Measurements from ENCODE around the gene NKD1.

Gene NKD1

DNA sequence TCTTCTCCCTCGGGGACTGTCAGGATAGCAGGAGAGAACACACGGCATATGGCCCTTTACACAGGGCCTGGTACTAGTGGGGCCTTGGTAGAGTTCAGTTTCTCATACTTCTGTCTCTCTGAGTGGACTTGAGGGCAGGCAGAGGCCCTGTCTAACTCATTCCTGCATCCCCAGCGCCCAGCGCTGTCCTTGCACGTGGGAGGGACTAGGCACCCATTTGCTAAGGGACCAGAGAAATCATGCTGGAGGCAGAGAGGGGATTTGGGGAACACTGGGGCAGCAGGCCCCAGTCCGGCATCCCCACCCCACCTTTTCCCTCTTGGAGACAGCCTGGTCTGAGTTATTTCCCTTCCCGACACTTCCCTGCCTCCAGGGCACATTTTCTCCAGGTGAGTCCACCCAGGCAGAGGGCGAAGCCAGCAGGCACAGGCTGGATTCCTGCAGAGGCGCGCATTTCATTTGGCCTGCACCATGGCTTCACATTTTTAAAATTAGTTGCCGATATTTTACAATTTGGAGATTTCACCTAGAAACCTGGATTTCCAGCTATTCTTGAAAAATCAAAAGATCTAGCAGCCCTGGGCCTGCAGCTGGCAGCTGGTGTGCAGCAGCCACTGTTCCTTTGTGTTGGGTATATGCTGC lies 9.7 kb upstream of the NKD1 start:
- DNase-seq: no peak

DNA sequence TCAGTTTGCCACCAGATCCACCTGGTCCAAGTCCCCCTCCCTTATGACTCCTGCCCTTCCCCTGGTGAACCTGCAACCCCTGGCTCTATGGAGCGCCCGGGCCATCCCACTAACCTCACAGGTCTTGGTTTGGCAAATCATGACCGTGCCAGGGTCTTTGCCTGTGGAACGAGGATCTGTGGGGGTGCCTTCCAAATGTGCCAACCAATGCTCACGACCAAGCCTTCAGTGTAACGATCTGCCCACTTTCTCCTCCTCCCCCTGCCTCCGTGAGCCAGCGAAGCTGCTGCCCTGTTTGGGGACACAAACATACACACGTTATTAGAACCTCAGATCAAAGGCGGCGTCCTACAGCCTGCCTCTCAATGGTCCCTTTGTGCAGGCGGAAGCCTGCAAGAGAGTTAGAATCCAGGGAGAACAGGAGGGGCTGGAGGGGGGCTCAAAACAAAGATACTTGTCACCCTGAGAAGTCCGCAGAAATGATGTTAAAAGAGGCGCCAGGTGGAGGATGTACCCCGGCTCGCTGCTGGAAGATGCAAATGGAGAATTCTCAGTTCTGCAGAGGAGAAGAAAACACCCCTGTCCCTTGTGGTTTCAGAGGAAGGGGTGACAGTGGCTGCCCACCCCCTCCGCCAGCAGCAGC lies 9.0 kb upstream of the NKD1 start:
- DNase-seq: no peak

DNA sequence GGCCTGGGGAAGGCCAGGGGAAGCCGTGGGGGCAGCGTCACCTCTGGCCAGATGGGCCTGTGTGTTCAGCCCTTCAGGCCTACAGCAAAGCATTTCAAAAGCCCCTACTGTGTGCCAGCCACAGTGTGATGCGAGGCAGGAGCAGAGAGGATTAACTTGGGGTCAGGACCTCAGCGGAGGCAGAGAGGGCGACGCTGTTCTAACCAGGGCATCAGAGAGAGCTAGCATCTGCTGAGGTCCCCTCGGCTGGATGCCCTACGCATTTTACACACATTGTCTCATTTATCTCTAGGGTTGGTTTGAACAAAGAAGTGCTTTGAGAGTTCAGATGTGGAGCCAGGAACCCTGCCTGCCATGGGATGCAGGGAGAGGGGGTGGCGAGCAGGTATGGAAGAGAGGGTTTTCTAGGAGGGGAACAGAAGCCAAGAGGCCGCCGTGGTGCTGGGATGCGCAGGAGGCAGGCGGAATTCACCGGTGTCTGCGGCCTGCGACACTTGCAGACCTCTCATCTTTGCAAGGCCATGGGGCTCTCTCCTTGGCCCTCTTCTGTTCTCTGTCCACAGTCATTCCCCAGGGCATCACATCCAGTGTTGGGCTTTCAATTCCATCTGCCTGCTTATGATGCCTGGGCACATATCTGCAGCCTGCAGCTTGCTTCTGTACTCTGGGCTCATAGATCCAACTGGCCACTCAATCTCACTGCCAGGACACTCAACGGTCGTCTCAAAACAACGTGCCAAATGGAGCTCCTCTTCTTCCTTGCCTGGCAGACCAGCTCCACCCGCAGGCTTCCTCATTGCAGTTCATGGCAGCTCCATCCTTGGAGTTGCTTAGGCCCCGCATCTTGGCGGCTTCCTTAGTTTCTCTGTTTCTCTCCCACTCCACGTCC lies 8.1 kb upstream of the NKD1 start:
- DNase-seq: no peak

DNA sequence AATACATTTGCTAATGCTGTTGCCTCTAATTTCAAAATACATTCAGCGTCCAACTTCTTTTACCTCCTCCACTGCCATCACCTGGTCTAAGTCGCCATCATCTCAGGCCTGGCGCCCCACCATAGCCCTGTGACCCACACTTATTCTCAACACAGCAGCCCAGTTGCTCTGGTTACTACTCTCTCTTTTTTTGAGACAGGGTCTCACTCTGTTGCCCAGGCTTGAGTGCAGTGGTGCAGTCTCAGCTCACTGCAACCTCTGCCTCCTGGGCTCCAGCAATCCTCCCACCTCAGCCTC lies 7.5 kb upstream of the NKD1 start:
- DNase-seq: no peak

DNA sequence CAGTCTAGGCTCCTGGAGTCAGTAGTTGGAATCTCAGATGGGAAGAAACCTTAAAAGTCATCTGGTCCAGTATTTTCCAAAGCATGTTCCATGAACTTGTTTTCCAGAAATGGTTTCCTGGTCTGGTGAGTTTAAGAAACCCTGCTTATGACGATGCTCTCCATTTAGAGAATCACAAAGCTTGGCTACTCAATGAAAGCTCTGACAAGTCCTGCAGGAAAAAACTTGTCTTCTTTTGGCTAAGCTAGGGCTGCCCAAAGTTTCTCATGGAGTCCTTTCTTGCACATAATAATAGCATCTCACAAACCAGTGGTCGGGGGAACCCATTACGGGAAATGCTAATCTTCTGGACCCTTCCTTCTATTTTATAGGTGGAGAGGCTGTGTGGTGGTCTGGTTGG lies 5.5 kb upstream of the NKD1 start:
- DNase-seq: no peak

DNA sequence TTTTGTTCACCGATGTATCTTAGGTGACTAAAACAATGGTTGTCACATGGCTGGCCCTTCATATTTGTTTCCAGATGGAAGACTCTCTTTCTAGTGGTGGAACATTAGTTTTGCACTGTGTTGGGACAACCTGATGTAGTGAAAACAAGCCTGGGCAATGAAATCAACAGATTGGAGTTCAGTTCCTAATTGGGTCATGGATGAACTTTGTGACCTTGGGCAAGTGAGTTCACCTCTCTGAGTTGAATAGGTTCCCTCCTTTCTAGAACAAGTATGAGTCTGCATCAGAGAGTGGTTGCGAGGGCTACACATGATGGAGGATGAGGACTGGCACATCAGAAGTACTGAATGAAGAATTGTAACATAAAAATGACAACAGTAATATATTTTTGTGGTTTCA lies 2.1 kb upstream of the NKD1 start:
- no peak for DNase-seq

DNA sequence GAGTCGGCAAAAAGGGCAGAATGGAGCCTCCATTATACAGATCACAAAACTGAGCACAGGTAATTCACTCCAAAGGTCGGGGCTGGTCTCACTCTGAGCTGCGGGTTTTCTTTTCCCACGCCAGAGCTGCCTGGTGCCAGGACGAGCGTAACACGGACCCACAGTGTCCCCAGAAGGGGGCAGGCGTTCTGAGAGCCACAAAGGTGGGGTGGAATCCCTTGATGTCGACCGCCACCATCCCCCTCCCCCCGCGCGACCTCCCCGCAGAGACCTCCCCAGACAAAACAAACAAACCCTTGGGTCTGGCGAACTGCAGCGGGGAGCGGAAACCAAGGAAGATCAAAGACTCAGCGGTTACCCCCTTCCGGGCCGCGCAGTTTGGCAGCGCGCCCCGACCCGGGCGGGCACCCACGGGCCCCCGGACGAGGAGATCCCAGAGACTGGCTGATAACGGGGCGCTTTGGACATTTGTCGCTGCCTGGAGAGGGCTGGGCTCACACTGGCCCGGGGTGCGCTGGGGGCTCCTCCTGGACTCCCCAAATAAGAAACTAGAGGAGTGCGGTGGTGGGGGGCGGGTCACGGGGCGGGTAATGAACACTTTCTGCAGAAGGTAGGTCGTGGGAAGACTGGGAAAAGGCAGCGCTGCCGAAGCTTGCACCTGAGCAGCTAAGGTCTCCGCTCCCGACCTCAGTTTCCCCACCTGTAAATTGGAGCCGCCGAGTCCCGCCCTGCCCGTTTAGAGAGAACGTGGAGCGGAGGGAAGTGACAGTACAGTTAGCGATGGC lies 664 bp upstream of the NKD1 start:
- DNase-seq: peak; percentile 53

DNA sequence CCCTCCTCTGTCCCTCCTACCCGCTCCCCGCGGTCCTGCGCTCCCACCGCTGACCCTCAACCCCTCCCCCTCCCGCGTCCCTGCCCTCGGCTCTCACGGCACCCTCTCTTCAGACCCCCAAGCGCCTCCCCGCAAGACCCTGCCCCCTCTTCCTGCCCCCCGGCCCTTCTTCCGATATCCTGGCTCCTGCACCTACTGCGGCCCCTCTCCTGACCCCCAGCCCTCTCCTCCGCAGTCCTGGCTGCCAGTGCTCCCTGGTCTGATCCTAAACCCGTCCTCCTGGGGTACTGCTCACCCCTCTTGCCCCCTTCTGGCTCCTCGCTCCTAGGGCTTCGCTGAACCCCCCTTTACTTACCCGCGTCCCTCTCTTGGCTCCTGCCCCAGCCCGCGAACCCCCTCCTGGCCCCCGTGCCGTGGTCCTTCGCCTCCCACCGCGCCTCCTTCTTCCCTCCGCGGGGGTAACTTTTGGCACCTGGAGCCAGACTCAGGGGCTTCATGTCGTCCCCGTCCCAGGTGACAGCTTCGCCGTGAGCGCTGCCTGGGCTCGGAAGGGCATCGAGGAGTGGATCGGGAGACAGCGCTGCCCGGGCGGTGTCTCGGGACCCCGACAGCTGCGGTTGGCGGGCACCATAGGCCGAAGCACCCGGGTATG lies 839 bp downstream of the NKD1 start:
- no peak for DNase-seq

DNA sequence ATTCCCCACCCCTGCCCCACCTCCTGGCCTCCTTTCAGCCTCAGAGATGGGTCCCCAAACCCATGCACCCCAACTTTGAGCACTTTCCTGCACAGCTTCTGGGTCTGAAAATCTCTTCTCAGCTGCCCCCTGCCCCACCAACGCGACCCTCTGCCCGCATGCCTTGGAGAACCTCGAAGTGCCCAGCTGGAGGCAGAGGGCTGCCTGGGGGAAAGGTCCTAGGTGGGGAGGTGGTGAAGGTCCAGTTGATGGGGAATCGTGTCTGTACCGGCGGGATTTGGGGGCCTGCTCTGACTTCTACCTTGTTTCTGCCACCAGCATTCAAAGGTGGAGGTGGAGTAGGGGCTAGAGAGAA lies 1.3 kb downstream of the NKD1 start:
- no peak for DNase-seq

DNA sequence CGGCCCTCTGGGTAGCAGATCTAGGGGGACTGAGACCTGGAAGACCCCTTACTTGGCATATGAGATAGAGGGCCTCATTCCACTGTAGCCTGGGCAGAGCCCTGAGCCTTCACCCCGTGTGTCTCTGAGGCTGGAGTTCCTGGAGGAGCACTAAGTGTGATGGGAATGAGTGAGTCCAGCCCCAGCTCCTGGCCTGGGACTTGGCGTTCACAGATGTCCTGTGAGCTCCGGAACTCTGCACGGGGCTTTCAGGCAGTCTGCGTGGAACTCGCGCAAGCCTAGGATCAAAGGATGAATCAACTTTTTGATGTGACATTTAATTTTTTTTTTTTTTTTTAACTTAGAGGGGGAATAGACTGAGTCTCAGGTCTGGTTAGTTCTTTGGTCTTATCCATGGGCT lies 1.8 kb downstream of the NKD1 start:
- no peak for DNase-seq

DNA sequence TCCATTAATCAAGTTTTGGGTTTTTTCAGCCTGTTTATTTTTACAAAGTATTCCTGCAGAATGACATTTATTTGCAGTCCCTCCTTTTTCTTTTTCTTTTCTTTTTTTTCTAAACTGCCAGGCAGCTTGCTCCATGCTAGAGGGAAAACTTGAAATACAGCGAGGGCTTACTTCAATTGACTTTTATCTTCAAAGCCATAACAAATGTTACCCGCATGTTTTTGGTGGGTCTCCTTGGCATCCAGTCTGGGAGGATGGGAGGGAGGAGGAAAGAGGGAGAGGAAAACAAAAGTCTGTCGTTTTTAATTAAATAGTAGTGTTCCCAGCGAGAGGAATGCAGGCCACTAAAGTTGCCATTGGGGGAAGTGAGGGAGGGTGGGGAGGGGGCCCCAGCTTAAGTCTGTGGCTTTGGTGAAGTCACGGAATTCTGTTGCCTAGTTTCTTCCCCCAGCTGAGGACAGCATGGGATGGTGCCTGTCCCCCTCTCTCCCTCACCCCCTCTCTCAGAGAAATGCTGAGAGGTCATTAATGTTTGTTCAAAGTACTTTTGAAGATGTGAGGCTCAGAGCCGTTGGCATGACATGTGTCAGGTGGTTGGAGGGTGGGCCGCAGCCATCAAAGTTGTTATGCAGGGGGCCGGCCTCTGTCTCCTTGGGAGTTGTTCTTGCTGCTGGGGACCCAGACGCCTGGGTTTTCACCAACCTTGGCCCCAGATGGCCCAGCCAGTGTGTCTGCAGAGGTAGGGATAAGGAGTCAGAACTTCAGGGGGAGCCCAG lies 2.9 kb downstream of the NKD1 start:
- no peak for DNase-seq

DNA sequence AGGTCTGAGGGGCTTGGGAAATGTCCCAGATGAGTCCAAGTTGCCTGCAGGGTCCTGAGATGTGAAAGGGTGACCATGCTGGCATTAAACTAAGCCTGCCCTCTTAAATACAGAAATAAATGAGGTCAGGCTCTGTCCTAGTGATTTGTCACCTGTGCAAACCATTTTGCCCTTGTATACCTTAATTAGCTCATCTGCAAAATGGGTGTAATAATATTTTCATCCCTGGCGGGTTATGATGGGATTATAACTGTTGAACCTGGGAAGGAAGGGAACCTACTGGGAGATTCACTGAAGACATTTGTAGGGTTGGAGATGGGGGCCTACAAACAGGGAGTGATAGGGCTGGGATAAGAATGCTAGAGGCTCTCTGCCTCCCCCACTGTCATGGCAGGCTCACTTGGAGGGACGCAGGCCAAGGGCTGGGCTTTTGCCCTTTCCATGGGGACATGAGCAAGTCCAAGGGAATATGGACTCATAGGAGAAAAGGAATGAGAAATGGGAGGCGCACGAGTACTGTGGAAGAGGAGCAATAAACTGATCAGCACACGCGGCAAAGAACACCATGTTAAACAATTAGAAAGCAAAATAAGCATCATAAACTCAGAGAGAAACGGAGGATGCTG lies 4.4 kb downstream of the NKD1 start:
- DNase-seq: no peak

DNA sequence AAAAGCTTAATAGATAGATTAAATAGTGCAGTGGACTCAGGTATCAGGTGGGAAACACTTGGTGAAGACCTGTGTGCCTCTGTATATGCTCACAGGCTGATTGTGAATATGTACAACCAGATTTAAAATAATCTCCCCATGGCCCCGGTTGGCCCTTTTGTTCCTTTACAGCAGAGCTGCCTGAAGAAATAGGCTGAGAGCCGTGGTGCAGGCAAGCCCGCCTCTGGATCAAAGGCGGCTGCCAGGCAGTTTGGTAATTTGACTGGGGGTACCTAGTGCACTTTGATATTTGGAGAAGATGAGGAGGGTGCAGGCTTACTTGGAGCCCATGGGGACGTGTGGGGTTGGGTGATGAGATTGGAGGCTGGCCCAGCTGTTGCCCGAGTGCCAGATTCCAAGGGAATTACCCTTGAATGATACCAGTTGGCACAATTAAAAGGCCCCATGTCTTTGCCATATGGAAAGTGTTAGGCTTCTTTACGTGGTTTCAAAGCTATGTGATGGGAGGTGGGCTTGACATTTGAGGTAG lies 5.0 kb downstream of the NKD1 start:
- DNase-seq: no peak

DNA sequence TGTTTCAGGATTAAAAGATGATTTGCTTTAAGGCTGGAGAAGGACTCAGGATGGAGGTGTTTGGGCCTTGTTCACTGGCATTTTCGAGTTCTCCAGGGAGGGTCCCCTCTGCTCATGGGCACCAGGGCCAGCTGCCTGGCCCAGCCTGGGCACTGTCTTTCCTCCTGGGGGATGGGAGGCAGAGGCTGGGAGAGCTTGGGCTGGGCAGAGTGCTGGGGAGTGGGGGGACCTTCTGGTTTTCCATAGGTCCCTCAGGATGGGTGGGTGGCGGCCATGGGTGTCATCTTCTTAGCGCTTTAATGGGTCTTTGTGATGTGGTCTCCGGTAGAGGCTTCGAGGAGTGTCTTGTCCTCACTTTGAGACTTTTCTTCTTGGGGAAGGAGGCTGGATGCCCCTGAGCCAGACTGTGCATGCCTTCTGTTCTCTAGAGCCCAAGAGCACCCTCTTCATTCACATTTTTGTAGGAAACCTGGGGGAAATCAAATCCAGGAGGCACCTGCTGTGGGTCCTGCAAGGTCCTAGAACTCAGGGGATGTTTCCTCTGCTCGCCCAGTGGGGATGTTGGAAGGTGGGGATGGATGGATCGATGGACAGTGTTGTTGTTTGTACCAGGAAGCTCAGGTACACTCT lies 5.7 kb downstream of the NKD1 start:
- DNase-seq: no peak

DNA sequence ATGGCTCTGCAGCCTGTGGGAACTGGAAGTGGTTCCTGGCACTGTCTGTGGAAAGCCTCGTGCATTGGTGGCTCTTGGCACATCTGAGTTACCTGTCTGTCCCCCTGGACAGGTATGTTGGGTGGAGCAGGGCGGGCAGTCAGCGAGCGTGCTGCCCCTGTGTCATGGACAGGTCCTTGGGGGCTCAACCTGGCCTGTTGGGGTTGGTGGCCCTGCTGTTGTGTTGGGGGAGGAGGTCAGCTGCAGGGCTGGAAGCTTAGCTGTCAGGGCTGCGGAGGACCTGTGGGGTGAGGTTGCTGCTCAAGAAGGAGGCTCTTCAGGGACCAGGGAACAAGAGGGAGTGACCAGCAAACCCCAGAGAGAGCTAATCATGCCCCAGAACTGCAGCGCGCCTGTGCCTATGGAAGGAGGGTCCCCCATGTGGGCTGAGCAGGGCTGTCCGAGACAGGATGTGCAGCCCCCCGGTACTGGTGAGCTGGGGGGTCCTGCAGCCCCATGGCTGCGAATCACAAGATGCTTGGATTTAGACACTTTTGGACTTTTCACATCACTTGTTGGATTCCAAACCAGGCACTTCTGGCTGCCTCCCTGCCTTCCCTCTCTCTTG lies 7.2 kb downstream of the NKD1 start:
- no peak for DNase-seq

DNA sequence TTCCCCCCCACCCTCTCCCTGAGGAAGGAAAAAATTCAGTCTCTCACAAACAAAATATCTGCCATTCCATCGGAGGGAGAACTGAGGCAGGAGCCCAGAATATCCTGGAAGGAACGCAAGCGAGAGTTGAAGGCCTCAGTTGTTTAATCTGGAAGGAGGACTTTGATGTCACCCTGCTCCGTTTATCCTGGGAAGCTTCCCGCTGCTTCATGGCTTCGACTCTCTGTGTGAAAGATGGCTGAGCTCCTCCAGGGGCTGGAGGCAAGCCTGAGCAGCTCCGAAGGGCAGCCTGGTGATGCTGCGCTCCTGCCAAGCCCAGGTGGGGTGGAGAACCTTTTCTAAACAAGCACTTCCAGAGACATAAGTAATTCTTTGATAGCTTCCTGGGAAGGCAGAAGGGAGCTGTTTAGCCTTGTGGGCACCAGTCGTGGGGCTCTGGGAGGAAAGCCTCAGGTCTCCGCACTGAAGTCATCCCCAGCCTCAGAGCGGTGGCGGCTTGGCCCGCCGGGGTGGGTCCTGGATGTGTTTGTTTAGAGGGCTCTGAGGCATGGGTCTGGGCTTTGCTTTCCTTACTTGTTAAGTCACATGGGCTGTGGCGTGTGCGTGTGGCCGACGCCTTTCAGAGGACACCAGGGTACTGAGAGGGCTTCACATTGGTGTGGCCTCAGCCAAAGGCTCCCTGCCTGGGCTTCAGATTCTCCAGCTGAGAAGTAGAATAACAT lies 7.9 kb downstream of the NKD1 start:
- no peak for DNase-seq

DNA sequence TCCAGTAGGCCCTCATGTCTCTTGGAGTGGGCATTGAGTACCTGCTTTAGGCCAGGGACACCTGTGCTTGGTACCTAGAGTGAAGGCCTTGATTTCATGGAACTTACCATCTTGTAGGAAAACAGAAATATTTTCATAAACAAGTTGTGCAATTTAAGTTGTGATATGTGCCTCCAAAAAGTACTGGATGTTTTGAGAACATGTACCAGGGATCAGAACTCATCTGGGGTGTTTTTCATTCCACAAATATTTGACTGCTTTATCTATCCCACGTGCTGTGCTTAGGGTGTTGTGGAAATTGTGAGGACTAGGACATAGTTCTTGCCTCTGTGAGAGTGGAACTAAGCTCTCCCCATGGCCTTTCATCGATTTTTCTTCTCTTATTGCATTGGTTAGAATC lies 8.8 kb downstream of the NKD1 start:
- DNase-seq: no peak

DNA sequence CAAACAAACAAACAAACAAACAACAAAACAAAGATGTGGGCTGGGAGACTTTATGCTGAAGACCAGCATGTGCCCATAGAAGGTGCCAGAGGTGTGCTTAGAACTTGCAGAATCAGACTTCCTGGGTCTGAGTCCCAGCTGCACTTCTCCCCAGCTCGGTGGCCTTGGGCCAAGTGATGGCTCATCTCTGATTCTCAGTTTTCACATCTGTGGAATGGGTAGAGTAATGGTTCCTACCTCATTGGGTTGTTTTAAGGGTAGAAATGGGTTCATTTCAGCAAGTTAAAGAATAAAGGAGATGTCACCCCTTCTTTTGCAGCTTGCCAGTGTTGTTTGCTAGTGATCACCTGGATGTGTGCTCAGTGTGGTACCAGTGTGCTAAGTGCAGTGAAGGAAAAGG lies 10.7 kb downstream of the NKD1 start:
- no peak for DNase-seq

DNA sequence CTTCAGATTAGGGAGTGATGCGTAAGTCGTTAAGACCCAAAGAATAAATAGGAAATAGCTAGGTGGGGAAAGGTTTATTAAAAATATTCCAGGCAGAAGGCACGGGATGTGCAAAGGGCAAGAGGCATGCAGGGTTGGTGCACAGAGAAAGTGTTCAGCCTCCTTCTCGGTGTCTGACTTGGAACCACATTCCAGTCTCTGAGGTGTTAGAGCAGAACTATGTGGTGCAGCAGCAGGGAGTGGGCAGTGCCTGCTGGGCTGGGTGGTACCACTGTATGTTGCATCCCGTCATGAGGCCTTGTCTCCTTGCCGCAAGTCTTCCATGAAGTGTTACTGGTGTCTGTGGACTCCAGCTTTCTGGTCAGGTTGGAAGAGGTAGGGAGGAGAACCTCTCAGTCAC lies 11.1 kb downstream of the NKD1 start:
- DNase-seq: no peak
